ENCODE results near the gene UBXN2A. TPM values are rescaled to one million over a fixed set of nuclear protein-coding genes. Genes with fewer than 3 reads are reported as not detected.
"Not testable (repeated sequence)": the region's sequence is repeated elsewhere in the genome, so short reads cannot be mapped to it uniquely, and the experiment has no call there.

Gene UBXN2A
- total RNA-seq, 1 experiment from 2014 or later: 13.5 TPM

- DNase-seq (ENCODE audit: low read depth): no peak
These were observed 71.2 kb downstream of the UBXN2A start for GRCh38 chr2:24011250-24012104.

GRCh38 chr2:24012521-24013188, 72.4 kb downstream of the UBXN2A start:
- DNase-seq (ENCODE audit: low read depth): no peak

- not testable (repeated sequence) for DNase-seq (ENCODE audit: low read depth)
These were observed 74.6 kb downstream of the UBXN2A start for GRCh38 chr2:24014902-24015301.

- peak; percentile 63 for DNase-seq (ENCODE audit: low read depth)
These were observed 75.5 kb downstream of the UBXN2A start for GRCh38 chr2:24015562-24016375.

GRCh38 chr2:24016376-24016761, 76.1 kb downstream of the UBXN2A start:
- no peak for DNase-seq (ENCODE audit: low read depth)

GRCh38 chr2:24016853-24017703, 76.8 kb downstream of the UBXN2A start:
- no peak for DNase-seq (ENCODE audit: low read depth)

GRCh38 chr2:24017711-24018110, 77.4 kb downstream of the UBXN2A start:
- DNase-seq (ENCODE audit: low read depth): no peak

GRCh38 chr2:24018241-24018640, 78.0 kb downstream of the UBXN2A start:
- DNase-seq (ENCODE audit: low read depth): no peak

GRCh38 chr2:24019729-24020128, 79.5 kb downstream of the UBXN2A start:
- no peak for DNase-seq (ENCODE audit: low read depth)

GRCh38 chr2:24020244-24020643, 80.0 kb downstream of the UBXN2A start:
- DNase-seq (ENCODE audit: low read depth): no peak

GRCh38 chr2:24021122-24021998, 81.1 kb downstream of the UBXN2A start:
- peak; percentile 38 for DNase-seq (ENCODE audit: low read depth)

- no peak for DNase-seq (ENCODE audit: low read depth)
These were observed 82.2 kb downstream of the UBXN2A start for GRCh38 chr2:24022324-24022974.

GRCh38 chr2:24022975-24023575, 82.8 kb downstream of the UBXN2A start:
- DNase-seq (ENCODE audit: low read depth): no peak

GRCh38 chr2:24024018-24024417, 83.8 kb downstream of the UBXN2A start:
- peak; percentile 65 for DNase-seq (ENCODE audit: low read depth)

- no peak for DNase-seq (ENCODE audit: low read depth)
These were observed 84.9 kb downstream of the UBXN2A start for GRCh38 chr2:24024996-24025663.

GRCh38 chr2:24026233-24026632, 86.0 kb downstream of the UBXN2A start:
- no peak for DNase-seq (ENCODE audit: low read depth)

GRCh38 chr2:24038786-24039499, 98.7 kb downstream of the UBXN2A start:
- no peak for DNase-seq (ENCODE audit: low read depth)

GRCh38 chr2:24040511-24040910, 100.2 kb downstream of the UBXN2A start:
- DNase-seq (ENCODE audit: low read depth): no peak

All from Daoy (cell line).